ENCODE results near the gene SCN2A. TPM values are rescaled to one million over a fixed set of nuclear protein-coding genes. Genes with fewer than 3 reads are reported as not detected.

SCN2A gene
- total RNA-seq, 1 experiment from 2014 or later = 0.39 TPM

- TF ChIP-seq STAT6 (CRISPR knock-in tag; conservative IDR thresholded peaks at IDR 0.05; ENCODE audit: low read depth) (no peak), ZNF396 (CRISPR knock-in tag; IDR thresholded peaks at IDR 0.05; ENCODE audit: borderline replicate concordance) (no peak), MLX (CRISPR knock-in tag; IDR thresholded peaks at IDR 0.05) (no peak), AFF4 (CRISPR knock-in tag; IDR thresholded peaks at IDR 0.05; ENCODE audit: borderline replicate concordance) (no peak), TEAD4 (CRISPR knock-in tag; IDR thresholded peaks at IDR 0.05) (no peak), CBFB (CRISPR knock-in tag; IDR thresholded peaks at IDR 0.05; ENCODE audit: low read depth) (no peak), ZNF232 (CRISPR knock-in tag; IDR thresholded peaks at IDR 0.05) (no peak), ATF6 (CRISPR knock-in tag; IDR thresholded peaks at IDR 0.05) (no peak)
These were observed 177.8 kb downstream of the SCN2A start (continued) for GRCh38 chr2:165417009-165417408.

- TF ChIP-seq EMX1 (CRISPR knock-in tag; IDR thresholded peaks at IDR 0.05) (no peak), IRF2 (CRISPR knock-in tag; IDR thresholded peaks at IDR 0.05; ENCODE audit: borderline replicate concordance, low read depth) (no peak), ZSCAN18 (CRISPR knock-in tag; IDR thresholded peaks at IDR 0.05) (no peak), ZNF121 (CRISPR knock-in tag; IDR thresholded peaks at IDR 0.05) (no peak), MLX (CRISPR knock-in tag; IDR thresholded peaks at IDR 0.05) (no peak), ZNF219 (CRISPR knock-in tag; IDR thresholded peaks at IDR 0.05; ENCODE audit: borderline replicate concordance) (no peak), ZNF263 (CRISPR knock-in tag; IDR thresholded peaks at IDR 0.05; ENCODE audit: low read depth) (no peak), MAX (CRISPR knock-in tag; IDR thresholded peaks at IDR 0.05) (no peak), NFATC4 (CRISPR knock-in tag; IDR thresholded peaks at IDR 0.05) (no peak), SOX15 (CRISPR knock-in tag; IDR thresholded peaks at IDR 0.05) (no peak), TEAD4 (CRISPR knock-in tag; IDR thresholded peaks at IDR 0.05) (no peak), ZNF232 (CRISPR knock-in tag; IDR thresholded peaks at IDR 0.05) (no peak), ZNF423 (CRISPR knock-in tag; IDR thresholded peaks at IDR 0.05) (no peak), RELA (CRISPR knock-in tag; IDR thresholded peaks at IDR 0.05; ENCODE audit: borderline replicate concordance) (no peak), MYBL2 (CRISPR knock-in tag; IDR thresholded peaks at IDR 0.05) (no peak)
- ChIA-PET CTCF (no interaction called here), POLR2A (no interaction called here)
- no peak for DNase-seq (ENCODE audit: low spot score)
- peaks cover 72% of the 10 kb centered on the region for H3K9me3 Mint-ChIP-seq
- peaks cover 14% of the 10 kb centered on the region for H3K4me1 Mint-ChIP-seq
- ATAC-seq = no peak
- H3K27ac Mint-ChIP-seq = no peak overlapping the region
- no peak overlapping the region for H3K4me3 Mint-ChIP-seq
- H3K36me3 Mint-ChIP-seq = peaks cover 54% of the 10 kb centered on the region
- H3K27me3 Mint-ChIP-seq (ENCODE audit: low read depth) = no peaks in the 10 kb centered on the region; the same call in 1 of the 2 replicates
These were observed 181.0 kb downstream of the SCN2A start for GRCh38 chr2:165420231-165420630.

Measured in WTC11 (cell line).